ENCODE measurements around the gene MGAT4B.
A peak's percentile ranks its signal among the peaks of the same experiment; 100 is the strongest.
"Not testable (repeated sequence)": the region's sequence is repeated elsewhere in the genome, so short reads cannot be mapped to it uniquely, and the experiment has no call there.

The MGAT4B gene

GRCh38 chr5:179796877-179797608, 9.6 kb downstream of the MGAT4B start:
- DNase-seq: no peak
- Mint-ChIP-seq H3K4me3 (peak overlapping the region; percentile 33), H3K27me3 (no peaks in the 10 kb centered on the region), H3K36me3 (ENCODE audit: low read depth) (peaks cover 34% of the 10 kb centered on the region), H3K9me3 (no peaks in the 10 kb centered on the region), H3K27ac (peak overlapping the region; percentile 33), H3K4me1 (ENCODE audit: low read depth) (peaks cover 35% of the 10 kb centered on the region)

GRCh38 chr5:179795863-179796833, 10.5 kb downstream of the MGAT4B start:
- Mint-ChIP-seq H3K4me1 (ENCODE audit: low read depth) (peaks cover 30% of the 10 kb centered on the region), H3K4me3 (peak overlapping the region; percentile 33), H3K27ac (peak overlapping the region; percentile 33), H3K9me3 (no peaks in the 10 kb centered on the region), H3K36me3 (ENCODE audit: low read depth) (peaks cover 30% of the 10 kb centered on the region), H3K27me3 (no peaks in the 10 kb centered on the region)
- peak; percentile 83 for DNase-seq

- H3K4me3 Mint-ChIP-seq: peak overlapping the region; percentile 55
- no peaks in the 10 kb centered on the region for H3K9me3 Mint-ChIP-seq
- DNase-seq: peak; percentile 56
- H3K27ac Mint-ChIP-seq: no peak overlapping the region
- H3K4me1 Mint-ChIP-seq (ENCODE audit: low read depth): peaks cover 30% of the 10 kb centered on the region
- no peaks in the 10 kb centered on the region for H3K27me3 Mint-ChIP-seq
- peaks cover 27% of the 10 kb centered on the region for H3K36me3 Mint-ChIP-seq (ENCODE audit: low read depth)
These were observed 11.4 kb downstream of the MGAT4B start for GRCh38 chr5:179795049-179795862.

GRCh38 chr5:179794575-179794974, 12.1 kb downstream of the MGAT4B start:
- no peak overlapping the region for H3K27ac Mint-ChIP-seq

GRCh38 chr5:179794171-179794570, 12.5 kb downstream of the MGAT4B start:
- Mint-ChIP-seq H3K36me3 (ENCODE audit: low read depth) (peaks cover 19% of the 10 kb centered on the region), H3K27ac (peak overlapping the region; percentile 61), H3K9me3 (no peaks in the 10 kb centered on the region), H3K4me3 (no peak overlapping the region), H3K4me1 (ENCODE audit: low read depth) (peaks cover 30% of the 10 kb centered on the region), H3K27me3 (no peaks in the 10 kb centered on the region)
- no peak for DNase-seq

More at GRCh38 chr5:179794575-179794974, 12.1 kb downstream of the MGAT4B start:
- H3K9me3 Mint-ChIP-seq: no peaks in the 10 kb centered on the region
- H3K4me1 Mint-ChIP-seq (ENCODE audit: low read depth): peaks cover 30% of the 10 kb centered on the region
- peaks cover 23% of the 10 kb centered on the region for H3K36me3 Mint-ChIP-seq (ENCODE audit: low read depth)
- H3K27me3 Mint-ChIP-seq: no peaks in the 10 kb centered on the region
- peak overlapping the region; percentile 55 for H3K4me3 Mint-ChIP-seq
- DNase-seq: no peak

- H3K36me3 Mint-ChIP-seq (ENCODE audit: low read depth): peaks cover 14% of the 10 kb centered on the region
- peak; percentile 57 for DNase-seq
These were observed 13.1 kb downstream of the MGAT4B start, which contains the start of gene LTC4S for GRCh38 chr5:179793468-179794139. TSS of gene LTC4S (plus strand) at chr5:179793986. CDS start at chr5:179794081, 95 bp downstream.

GRCh38 chr5:179792612-179793467, 13.8 kb downstream of the MGAT4B start:
- Mint-ChIP-seq H3K36me3 (ENCODE audit: low read depth) (peaks cover 10% of the 10 kb centered on the region), H3K27ac (peak overlapping the region; percentile 61), H3K27me3 (no peaks in the 10 kb centered on the region), H3K4me1 (ENCODE audit: low read depth) (peaks cover 30% of the 10 kb centered on the region), H3K4me3 (no peak overlapping the region), H3K9me3 (no peaks in the 10 kb centered on the region)
- no peak for DNase-seq

More at GRCh38 chr5:179793468-179794139, 13.1 kb downstream of the MGAT4B start, which contains the start of gene LTC4S:
- H3K4me1 Mint-ChIP-seq (ENCODE audit: low read depth): peaks cover 30% of the 10 kb centered on the region
- H3K9me3 Mint-ChIP-seq: no peaks in the 10 kb centered on the region
- H3K27me3 Mint-ChIP-seq: no peaks in the 10 kb centered on the region
- peak within 1 kb of the TSS; percentile 55 for H3K4me3 Mint-ChIP-seq
- peak within 1 kb of the TSS; percentile 61 for H3K27ac Mint-ChIP-seq

GRCh38 chr5:179791881-179792611, 14.6 kb downstream of the MGAT4B start:
- Mint-ChIP-seq H3K27ac (no peak overlapping the region), H3K4me1 (ENCODE audit: low read depth) (peaks cover 29% of the 10 kb centered on the region), H3K9me3 (no peaks in the 10 kb centered on the region), H3K36me3 (ENCODE audit: low read depth) (peaks cover 4% of the 10 kb centered on the region), H3K4me3 (no peak overlapping the region), H3K27me3 (no peaks in the 10 kb centered on the region)
- no peak for DNase-seq

- not testable (repeated sequence) for H3K9me3 Mint-ChIP-seq; H3K4me3 Mint-ChIP-seq; H3K27ac Mint-ChIP-seq; H3K27me3 Mint-ChIP-seq; H3K36me3 Mint-ChIP-seq (ENCODE audit: low read depth); DNase-seq
- H3K4me1 Mint-ChIP-seq (ENCODE audit: low read depth): peaks cover 13% of the 10 kb centered on the region
These were observed 17.4 kb downstream of the MGAT4B start for GRCh38 chr5:179789278-179789677.

GRCh38 chr5:179788193-179788854, 18.3 kb downstream of the MGAT4B start:
- Mint-ChIP-seq H3K27me3 (no peaks in the 10 kb centered on the region), H3K4me1 (ENCODE audit: low read depth) (peaks cover 4% of the 10 kb centered on the region), H3K9me3 (no peaks in the 10 kb centered on the region), H3K36me3 (ENCODE audit: low read depth) (no peaks in the 10 kb centered on the region), H3K4me3 (no peak overlapping the region), H3K27ac (no peak overlapping the region)
- no peak for DNase-seq

GRCh38 chr5:179786861-179787260, 19.8 kb downstream of the MGAT4B start:
- Mint-ChIP-seq H3K4me1 (ENCODE audit: low read depth) (no peaks in the 10 kb centered on the region), H3K27ac (no peak overlapping the region), H3K4me3 (no peak overlapping the region), H3K36me3 (ENCODE audit: low read depth) (no peaks in the 10 kb centered on the region), H3K27me3 (no peaks in the 10 kb centered on the region), H3K9me3 (no peaks in the 10 kb centered on the region)
- DNase-seq: no peak

- no peak overlapping the region for H3K27ac Mint-ChIP-seq
- H3K36me3 Mint-ChIP-seq (ENCODE audit: low read depth): peaks cover 26% of the 10 kb centered on the region
- H3K27me3 Mint-ChIP-seq: no peaks in the 10 kb centered on the region
- no peaks in the 10 kb centered on the region for H3K4me1 Mint-ChIP-seq (ENCODE audit: low read depth)
- no peak overlapping the region for H3K4me3 Mint-ChIP-seq
- DNase-seq: no peak
- H3K9me3 Mint-ChIP-seq: no peaks in the 10 kb centered on the region
These were observed 23.5 kb downstream of the MGAT4B start for GRCh38 chr5:179783128-179783527.

Data from activated T-cell treated with anti-CD3 and anti-CD28 coated beads, Interleukin-2, amount 50 U/mL, for 24 hours (primary cell).